DMS 273 treated with DMSO at 0.1 percent for 48 hours (cell line): Measurements from ENCODE around the gene GBP7.

Experiments used
- DNase-seq: peaks from one replicate; lab custom pipeline; 2025; lab: John Stamatoyannopoulos, UW

GBP7 gene

GRCh38 chr1:89114662-89115061 is 61.1 kb downstream of the GBP7 start:
- no peak for DNase-seq

- DNase-seq, result no peak
Observed at GRCh38 chr1:89112871-89113613, 62.8 kb downstream of the GBP7 start.

GRCh38 chr1:89104687-89105086 is 71.1 kb downstream of the GBP7 start:
- DNase-seq, result no peak

- DNase-seq, result no peak
Observed at GRCh38 chr1:89104147-89104546, 71.7 kb downstream of the GBP7 start.

- DNase-seq, result no peak
Observed at GRCh38 chr1:89102021-89102420, 73.8 kb downstream of the GBP7 start.

- DNase-seq, result no peak
Observed at GRCh38 chr1:89100412-89100811, 75.4 kb downstream of the GBP7 start.

GRCh38 chr1:89098857-89099256 is 76.9 kb downstream of the GBP7 start:
- DNase-seq, result no peak

GRCh38 chr1:89095737-89096136 is 80.1 kb downstream of the GBP7 start:
- DNase-seq, result no peak

- DNase-seq, result no peak
Observed at GRCh38 chr1:89089962-89090361, 85.8 kb downstream of the GBP7 start.

GRCh38 chr1:89088572-89088971 is 87.2 kb downstream of the GBP7 start:
- DNase-seq, result no peak

- DNase-seq, result no peak
Observed at GRCh38 chr1:89087241-89087640, 88.6 kb downstream of the GBP7 start.

GRCh38 chr1:89085781-89086180 is 90.0 kb downstream of the GBP7 start:
- DNase-seq, result no peak
